OCI-M1 (cell line): Measurements from ENCODE around the gene CASD1.

Experiments
- DNase-seq: peaks from one replicate; lab custom pipeline; 2025; lab: John Stamatoyannopoulos, UW

The CASD1 gene

DNA sequence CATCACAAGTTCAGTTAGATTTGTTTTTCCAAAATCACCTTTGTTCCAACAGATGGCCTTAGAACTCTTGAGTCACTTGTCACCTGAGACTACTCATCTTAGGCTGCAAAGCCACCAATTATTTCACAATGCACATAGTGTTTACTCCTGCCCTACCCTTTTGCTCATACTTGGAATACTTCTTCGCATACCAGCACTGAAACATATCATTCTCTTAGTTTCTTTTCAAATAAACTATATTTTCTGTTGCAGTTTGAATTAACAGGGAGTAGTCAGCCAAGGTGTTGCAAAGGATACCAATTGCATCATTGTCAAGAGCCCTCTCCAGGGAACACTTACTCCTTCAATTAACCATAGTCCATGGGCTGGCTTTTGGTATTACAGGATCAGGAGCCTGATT lies 71.0 kb downstream of the CASD1 start:
- DNase-seq = no peak

DNA sequence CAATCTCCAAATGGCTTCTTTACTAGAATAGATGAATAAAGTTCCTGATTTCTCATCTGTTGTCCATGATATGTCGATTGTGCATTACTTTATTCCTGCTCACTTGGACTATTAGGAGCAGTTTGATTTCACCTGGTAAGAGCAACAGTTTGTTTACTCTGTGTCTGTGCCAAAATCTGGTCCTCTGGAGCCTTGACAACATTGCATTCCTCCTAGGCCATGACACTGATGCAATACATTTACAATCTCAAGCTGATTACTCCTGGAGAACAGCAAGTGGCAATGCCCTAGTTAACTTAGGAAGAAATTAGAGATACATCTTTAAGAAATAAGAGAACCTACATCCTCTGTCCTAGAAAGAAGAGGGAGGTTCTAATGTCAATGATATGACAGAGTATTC lies 74.5 kb downstream of the CASD1 start:
- no peak for DNase-seq

DNA sequence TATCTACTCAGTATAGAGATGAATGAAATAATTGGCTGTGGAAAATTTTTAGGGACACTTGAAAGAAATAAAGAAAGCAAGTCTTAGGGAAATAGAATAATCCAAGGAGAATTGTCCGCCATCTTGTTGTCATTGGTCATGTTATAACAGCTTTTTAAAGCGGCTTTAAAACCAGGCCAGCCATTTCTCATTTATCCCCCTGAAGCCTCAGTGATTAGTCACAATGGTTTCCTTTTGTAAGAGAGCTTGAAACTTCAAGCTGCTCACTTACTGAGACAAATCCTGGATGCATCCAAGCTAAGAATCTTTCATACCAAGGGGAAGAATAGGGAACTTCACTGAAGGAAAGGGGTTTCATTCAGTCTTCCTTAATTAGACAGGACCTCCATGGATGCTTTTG lies 78.5 kb downstream of the CASD1 start:
- DNase-seq = no peak

DNA sequence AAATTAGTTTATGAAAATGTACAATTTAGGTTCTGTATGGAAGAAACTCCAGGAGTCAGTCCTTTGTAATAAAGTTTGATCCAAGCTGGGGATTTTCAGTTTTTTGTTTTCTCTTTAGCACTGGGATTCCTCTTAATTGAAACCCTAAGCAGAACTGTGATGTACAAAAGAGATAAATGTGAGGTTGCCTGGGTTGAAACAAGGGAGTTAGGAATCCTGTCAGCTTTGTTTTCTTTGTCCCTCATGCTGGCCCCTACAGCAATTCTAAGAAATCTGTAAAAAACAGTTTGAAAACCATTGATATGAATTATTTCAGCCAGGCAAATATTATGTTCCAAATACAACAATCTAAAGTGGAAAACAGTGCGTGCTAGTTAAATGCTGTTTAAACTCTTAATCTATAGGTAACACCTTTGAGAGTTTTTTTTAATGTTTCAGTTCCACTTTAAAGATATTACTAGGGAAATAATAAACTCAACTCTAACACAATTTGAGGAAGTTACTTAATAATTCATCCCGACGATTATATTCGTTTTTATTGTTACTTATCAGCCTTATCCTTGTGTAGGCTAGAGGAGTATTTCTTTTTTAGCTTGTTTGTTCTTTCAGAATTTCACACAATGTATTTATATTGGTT lies 81.0 kb downstream of the CASD1 start:
- peak; percentile 36 for DNase-seq

DNA sequence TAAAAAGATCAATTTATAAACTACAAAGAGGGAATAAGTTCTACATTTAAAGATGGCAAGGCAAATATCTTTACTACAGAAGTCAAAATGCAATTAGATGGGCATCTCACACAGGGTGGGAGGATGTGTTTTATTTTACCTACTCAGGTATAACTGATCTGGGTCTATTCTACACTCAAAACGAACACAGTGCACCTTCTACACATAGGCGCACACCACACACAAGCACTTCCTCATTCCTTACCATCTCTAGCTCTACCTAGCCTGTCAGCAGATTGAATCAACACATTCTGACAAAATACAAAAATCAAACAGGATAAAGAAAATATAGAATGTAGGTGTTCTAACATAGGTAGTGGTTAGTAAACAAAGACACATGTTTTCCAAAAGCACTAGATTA lies 81.6 kb downstream of the CASD1 start:
- peak; percentile 30 for DNase-seq

DNA sequence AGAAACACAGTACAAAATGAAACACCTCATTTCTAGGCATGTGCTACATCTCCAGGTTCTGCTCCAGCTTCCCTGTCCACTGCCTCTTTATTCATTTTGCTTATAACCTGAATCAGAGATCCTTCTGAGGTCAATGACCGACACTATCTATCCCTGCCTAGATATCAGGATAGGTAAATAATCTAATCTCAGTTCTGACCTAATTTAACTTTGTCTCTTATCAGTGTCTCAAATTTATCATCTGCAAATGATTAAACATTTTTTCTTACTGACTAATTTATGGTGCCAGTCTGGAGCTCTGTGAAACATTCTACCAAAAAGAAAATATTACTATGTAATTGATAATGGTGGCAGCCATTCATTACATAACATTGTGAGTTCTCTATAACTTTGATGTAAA lies 85.3 kb downstream of the CASD1 start:
- DNase-seq = no peak

DNA sequence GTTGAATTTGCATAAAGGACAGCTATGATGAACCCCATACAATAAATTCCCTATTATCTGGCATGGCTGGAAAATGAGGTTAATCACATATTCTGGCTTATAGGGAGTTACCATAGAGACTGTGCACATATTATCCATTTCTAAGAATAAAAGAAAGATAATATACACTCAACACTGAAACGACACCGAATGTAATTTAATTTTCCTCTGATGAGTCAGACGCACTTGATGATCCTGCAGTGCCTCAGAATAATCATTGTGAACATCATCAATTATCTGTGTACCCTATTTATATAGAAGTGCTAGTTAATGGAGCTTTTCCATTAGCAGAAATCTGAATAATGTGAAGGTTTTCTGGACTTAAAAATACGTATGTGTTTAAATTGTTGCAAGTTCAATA lies 86.1 kb downstream of the CASD1 start:
- DNase-seq = no peak

DNA sequence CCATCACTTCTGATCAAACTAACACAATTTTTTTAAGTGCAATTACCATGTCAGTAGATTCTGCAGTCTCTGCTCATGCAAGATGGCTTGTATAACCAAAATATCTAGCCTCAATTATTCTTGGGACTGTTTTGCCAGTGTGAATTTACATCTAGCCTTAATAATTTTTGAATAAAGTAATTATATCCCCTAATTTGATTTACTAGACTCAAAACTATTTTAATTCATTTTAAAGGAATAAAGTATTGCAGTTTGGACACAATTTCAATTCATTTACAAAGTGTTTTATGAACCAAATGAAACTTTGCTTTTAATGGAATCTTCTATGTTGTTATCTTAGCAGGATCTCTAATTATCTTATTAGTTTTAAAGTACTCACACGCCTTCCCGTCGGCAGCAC lies 90.7 kb downstream of the CASD1 start:
- DNase-seq = no peak

DNA sequence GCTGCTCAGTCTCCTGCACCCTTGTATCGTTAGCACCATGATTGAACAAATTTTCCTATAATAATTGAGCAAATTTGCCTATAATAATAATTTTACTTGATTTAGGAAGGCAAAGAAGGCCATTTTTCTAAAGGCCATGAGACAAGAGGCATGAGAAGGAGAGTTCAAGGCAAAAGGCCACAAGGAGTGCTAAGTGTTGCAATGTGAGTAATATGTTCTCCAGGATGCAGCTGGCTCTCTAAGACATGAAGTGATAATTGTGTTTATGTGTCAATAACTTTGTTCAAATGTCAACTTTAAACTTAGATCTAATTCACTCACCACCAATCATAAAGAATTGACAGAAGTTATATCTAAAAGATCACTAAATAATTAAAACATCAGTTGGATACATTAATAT lies 92.6 kb downstream of the CASD1 start:
- DNase-seq = no peak

DNA sequence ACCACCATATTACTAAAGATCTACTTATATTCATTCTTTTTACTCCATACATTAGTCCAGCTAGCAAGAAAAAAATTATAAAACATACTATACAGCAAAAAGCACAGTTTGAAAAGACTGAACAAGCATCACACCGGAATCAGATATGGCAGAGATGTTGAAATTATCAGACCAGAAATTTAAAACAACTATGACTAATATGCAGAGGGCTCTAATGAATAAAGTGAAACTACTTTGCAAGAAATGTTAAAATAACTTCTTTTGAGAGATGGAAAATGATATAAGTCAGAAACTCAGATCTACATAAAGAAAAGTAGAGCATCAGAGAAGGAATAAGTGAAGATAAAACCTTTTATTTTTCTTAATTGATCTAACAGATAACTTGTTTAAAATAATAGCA lies 95.4 kb downstream of the CASD1 start:
- DNase-seq = no peak
